NCI-H2227 treated with DMSO at 0.1 percent for 48 hours (cell line): ENCODE measurements around the gene P3H1.

Experiments used
- DNase-seq: peaks from one replicate; lab custom pipeline; 2025; lab: John Stamatoyannopoulos, UW

P3H1 gene

GRCh38 chr1:42744148-42744413, 22.7 kb downstream of the P3H1 start:
- no peak for DNase-seq

- DNase-seq: no peak
Measured at GRCh38 chr1:42743317-42744147, 23.3 kb downstream of the P3H1 start.

DNA sequence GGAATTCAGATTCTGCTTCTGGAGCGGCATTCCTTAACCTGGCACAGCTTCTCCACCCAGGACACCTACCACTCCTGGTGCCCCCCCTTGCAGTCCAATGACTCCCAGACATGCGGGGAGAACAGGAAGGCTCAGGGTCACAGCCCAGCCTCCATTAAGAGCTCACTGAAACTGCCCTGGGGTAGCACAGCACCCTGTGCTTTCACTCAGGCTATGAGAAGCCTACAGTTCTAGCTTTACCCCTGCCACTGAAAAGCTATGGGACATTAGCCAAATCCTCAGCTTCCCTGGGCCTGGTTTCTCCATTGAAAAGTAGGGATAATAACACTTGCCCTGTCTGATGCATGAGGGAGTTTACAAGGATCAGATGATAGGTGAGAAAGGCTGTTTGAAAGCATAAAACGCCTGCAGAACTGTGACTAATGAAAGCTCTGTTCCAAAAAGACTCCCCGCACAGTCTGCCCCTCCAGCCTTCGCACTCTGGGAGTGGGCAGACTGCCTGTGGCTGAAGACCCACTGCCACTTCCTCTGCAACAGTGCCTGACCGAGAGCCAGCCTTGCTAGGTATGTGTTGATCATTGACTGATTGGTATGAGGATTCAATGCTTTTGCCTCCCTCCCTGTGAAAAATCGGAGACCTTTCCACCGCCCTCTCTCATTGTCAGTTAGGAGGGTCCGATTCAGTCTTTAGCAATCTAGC, 24.1 kb downstream of the P3H1 start:
- DNase-seq: no peak

GRCh38 chr1:42742141-42742540, 24.7 kb downstream of the P3H1 start:
- DNase-seq: no peak

DNA sequence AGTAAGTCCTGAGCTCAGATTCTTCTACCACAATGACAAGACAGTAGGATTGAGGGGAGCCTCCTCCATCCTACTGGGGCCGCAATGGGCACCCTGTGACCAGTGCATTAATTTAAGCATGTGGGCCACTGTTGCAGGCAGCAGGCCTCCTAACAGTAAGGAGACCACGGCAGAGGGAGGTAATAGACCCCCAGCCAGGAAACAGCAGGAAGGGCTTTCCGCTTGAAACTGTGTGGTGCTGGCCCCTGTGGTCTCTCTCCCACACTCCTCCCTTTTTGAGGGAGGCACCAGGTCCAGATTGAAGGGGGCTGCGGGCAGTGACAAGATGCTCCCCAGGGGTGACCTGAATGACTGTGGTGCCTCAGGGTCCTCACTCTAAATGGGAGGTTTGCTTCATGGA, 25.1 kb downstream of the P3H1 start:
- no peak for DNase-seq

GRCh38 chr1:42740851-42741580, 25.8 kb downstream of the P3H1 start:
- DNase-seq: no peak

DNA sequence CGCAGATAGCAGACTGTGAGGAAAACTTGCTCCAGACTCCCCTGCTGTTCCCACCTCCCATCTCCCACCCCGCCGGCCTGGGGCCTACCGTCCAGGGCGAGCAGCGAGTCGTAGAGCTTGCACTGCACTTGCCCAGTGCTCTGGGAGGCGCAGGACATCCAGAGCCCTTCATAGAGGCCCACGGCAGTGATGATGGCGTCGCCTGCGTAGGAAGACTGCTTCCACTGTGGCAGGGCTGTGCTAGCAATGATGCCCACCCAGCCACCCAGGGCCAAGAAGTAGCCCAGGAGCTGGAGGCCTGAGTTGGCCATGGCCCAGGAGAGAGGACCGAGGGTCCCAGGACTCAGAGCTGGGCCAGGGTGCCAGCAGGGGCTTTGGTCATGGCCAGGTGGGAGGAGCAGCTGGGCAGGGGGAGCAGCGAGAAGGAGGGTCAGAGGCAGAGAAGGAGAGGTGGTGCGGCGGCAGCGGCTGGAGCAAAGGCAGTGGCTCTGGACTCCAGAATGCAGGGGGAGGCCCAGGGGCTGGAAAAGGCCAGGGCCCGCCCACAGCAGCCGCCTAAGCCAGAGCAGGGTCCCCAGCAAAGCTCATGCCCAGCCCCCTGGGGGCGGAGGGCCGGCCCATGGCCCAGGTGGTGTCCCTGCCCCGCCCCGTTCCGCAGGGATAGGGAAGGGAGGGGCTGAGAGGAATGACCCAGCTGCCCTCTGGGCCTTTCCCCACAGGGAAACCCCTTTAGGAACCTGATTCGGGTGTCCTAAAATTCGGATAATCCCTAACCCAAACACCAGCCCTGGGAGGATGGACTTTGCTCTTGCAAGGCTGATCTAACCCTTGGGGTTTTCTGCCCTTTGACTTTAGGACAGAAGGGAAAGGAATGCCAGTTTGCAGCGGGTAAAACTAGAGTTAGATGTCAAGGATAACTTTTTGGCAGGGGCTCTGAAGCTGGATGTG, 26.8 kb downstream of the P3H1 start, which contains the start of gene CLDN19:
CLDN19 (minus strand) TSS at position 484 of the 948 bp plus-strand sequence; CDS start at position 311, 173 bp downstream.
- no peak for DNase-seq

DNA sequence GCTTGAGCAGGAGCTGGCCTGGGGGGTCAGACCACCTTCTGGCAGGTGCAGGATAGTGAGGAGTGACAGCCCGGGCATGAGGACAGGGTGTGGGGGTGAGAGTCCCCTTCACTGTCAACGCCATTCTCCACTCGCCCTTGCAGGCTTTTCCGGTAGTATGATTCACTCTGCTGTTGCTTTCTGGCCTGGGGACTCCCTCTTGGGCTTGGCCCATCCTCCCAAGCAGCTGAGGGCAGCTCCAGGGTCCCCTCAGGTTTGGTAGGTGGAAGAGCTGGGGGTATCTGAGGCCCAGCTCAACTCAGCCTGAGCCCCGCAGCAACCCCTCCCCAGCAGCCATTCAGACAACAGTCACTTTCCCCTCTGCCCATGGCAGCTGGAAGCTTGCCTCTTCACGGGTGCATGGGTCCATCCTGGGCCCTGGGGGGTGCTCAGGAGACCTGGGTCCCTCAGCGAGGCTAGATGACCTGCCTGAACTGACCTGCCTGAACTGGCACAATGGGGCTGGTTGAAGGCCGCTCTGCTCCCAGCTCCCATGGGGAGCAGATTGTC, 28.1 kb downstream of the P3H1 start:
- no peak for DNase-seq

DNA sequence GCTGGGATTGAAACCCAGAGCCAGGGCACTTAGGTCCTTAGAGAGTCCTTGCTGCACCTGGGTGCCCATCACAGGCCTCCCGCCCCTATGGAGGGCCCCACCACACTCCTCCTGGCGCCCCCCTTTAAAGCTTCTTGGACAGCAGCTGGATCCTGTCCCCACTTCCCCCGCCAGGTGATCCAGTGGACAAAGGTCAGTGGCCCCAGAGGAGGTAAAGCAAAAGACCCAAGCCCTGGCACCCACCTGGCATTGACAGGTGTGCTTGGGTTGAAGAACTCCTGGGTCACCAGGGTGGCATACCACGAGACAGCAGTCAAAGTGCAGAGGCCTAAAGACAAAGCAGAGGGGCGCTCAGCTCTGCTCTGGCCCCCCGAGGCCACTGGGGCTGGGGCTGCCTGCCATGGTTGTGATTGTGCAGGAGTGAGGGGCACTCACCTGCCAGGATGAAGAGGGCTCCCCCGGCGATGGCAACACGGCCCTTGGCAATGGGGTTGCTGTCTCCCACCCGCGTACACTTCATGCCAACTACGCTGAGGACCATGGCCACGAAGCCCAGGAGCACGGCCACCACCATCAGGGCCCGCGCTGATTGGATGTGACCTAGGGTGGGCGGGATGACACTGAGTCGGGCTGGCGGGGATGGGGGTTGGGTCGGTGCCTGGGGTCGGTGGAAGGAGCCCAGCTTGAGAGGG, 28.7 kb downstream of the P3H1 start:
- DNase-seq: no peak

DNA sequence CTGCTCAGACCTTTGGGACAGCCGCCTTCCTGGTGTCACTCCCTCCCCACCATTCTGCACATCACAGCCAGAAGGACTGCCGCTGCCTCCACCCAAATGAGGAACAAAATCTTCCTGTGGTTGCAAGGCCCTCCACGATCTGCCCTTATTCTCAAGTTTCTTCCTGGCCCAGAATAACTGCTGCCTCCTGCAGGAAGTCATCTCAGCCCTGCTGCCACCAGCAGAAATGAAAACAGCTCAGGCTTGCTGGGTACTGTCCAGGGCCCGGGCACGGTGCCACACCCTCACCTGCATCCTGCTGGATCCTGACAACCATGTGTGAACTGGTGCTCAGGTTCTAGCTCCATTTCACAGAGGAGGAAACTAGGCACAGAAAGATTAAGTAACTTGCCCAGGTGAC, 29.6 kb downstream of the P3H1 start:
- DNase-seq: no peak

GRCh38 chr1:42736571-42737200, 30.1 kb downstream of the P3H1 start:
- no peak for DNase-seq

GRCh38 chr1:42736152-42736551, 30.7 kb downstream of the P3H1 start:
- no peak for DNase-seq

GRCh38 chr1:42735477-42736105, 31.2 kb downstream of the P3H1 start:
- no peak for DNase-seq

DNA sequence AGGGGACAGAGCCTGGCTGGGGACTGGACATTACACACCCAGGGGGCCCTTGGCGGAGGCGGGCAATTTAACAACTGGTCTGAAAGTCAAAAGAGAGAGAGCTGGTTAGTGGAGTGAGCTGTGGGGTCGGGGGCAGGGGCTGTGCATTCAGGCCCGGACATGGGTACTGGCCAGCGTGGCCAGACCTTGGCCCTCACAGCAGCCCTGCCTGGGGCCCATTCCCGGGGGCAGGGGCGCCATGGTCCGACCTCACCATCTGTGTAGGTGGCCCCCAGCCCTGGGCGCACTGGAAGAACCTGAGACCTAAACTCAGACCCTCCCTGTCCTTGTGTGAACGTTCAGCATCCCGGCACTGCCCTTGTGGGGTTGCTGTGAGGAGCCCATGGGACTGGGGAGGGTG, 31.8 kb downstream of the P3H1 start:
- DNase-seq: no peak

GRCh38 chr1:42734201-42735035, 32.4 kb downstream of the P3H1 start:
- no peak for DNase-seq

DNA sequence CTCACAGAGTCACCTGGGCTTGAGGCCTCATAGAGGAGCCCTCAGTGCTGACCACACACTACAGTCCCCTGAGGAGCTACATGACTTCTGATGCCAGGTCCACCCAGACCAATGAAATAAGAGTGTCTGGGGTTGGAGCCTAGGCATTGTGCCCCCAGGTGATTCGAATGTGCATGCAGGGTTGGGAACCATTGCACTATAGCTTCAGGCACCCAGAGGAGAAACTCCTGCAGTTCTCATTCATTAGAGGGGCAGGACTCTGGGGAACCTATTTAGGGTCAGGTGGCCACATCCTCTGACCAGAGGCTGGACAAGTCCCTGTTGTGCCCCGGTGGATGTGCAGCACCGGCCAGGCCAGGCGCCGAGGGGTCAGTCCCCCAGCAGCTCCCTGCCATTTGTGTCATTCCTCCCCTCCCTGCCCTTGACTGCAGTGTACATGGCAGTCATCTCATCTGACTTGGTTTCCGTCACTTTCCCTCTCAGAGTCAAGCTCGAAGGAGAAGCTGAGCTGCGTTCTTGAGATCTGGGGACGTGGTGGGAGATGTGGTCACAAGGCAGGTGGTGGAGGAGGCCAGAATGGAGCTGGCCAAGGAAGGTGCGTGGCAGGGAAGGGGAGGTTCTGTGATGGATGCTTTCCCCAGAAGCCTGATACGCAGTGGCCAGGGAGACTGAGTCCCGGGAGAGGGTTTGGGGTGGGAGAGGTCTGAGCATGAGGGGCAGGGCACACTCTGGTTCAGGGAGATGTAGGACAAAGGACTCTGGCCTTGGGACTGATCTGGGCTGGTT, 33.2 kb downstream of the P3H1 start:
- no peak for DNase-seq

GRCh38 chr1:42732126-42732680, 34.6 kb downstream of the P3H1 start:
- no peak for DNase-seq

GRCh38 chr1:42731585-42731984, 35.2 kb downstream of the P3H1 start:
- DNase-seq: no peak
